ENCODE data around the gene FRMD4A. TPM values are rescaled to one million over a fixed set of nuclear protein-coding genes. Genes with fewer than 3 reads are reported as not detected.
"Not testable (repeated sequence)": the region's sequence is repeated elsewhere in the genome, so short reads cannot be mapped to it uniquely, and the experiment has no call there.

Gene FRMD4A
- total RNA-seq, 2 experiments from 2014 or later = 0.25 TPM; not detected in 1

GRCh38 chr10:13938950-13939349 lies 391.8 kb downstream of the FRMD4A start:
- DNase-seq = no peak
- POLR2A ChIA-PET = no interaction called here
- CTCF ChIA-PET = interaction anchor here (0.5 kb wide), 1 partner anchor 656 kb away, joined by 3 read pairs; no protein-coding TSS in a partner anchor
- Mint-ChIP-seq H3K4me1 (peaks cover 4% of the 10 kb centered on the region), H3K36me3 (ENCODE audit: low read depth) (no peaks in the 10 kb centered on the region), H3K27me3 (peaks cover 10% of the 10 kb centered on the region), H3K27ac (no peak overlapping the region), H3K9me3 (peaks cover 2% of the 10 kb centered on the region), H3K4me3 (no peak overlapping the region)

- no peak for DNase-seq
- ChIA-PET CTCF (no interaction called here), POLR2A (no interaction called here)
- Mint-ChIP-seq H3K9me3 (peaks cover 5% of the 10 kb centered on the region), H3K4me3 (no peak overlapping the region), H3K27me3 (peaks cover 15% of the 10 kb centered on the region), H3K4me1 (no peaks in the 10 kb centered on the region), H3K27ac (no peak overlapping the region), H3K36me3 (ENCODE audit: low read depth) (no peaks in the 10 kb centered on the region)
Observed at GRCh38 chr10:13936826-13937225, 393.9 kb downstream of the FRMD4A start.

- peak; percentile 60 for DNase-seq
- H3K4me3 Mint-ChIP-seq = no peak overlapping the region
- no peaks in the 10 kb centered on the region for H3K36me3 Mint-ChIP-seq (ENCODE audit: low read depth)
- ChIA-PET CTCF (no interaction called here), POLR2A (no interaction called here)
- peaks cover 3% of the 10 kb centered on the region for H3K9me3 Mint-ChIP-seq
- peaks cover 9% of the 10 kb centered on the region for H3K27me3 Mint-ChIP-seq
- H3K4me1 Mint-ChIP-seq = peaks cover 12% of the 10 kb centered on the region
- no peak overlapping the region for H3K27ac Mint-ChIP-seq
Observed at GRCh38 chr10:13930120-13930519, 400.6 kb downstream of the FRMD4A start.

GRCh38 chr10:13928451-13928850 lies 402.3 kb downstream of the FRMD4A start:
- Mint-ChIP-seq H3K27me3 (peaks cover 9% of the 10 kb centered on the region), H3K4me3 (no peak overlapping the region), H3K36me3 (ENCODE audit: low read depth) (no peaks in the 10 kb centered on the region), H3K4me1 (peaks cover 12% of the 10 kb centered on the region), H3K9me3 (no peaks in the 10 kb centered on the region), H3K27ac (no peak overlapping the region)
- ChIA-PET CTCF (no interaction called here), POLR2A (no interaction called here)
- no peak for DNase-seq

- no peak for DNase-seq
- ChIA-PET POLR2A (no interaction called here), CTCF (no interaction called here)
- peaks cover 4% of the 10 kb centered on the region for H3K27me3 Mint-ChIP-seq
- no peak overlapping the region for H3K27ac Mint-ChIP-seq
- H3K4me1 Mint-ChIP-seq = peaks cover 12% of the 10 kb centered on the region
- H3K36me3 Mint-ChIP-seq (ENCODE audit: low read depth) = no peaks in the 10 kb centered on the region
- no peaks in the 10 kb centered on the region for H3K9me3 Mint-ChIP-seq
- no peak overlapping the region for H3K4me3 Mint-ChIP-seq
Observed at GRCh38 chr10:13925971-13926780, 404.5 kb downstream of the FRMD4A start.

GRCh38 chr10:13924040-13924725 lies 406.5 kb downstream of the FRMD4A start:
- H3K27me3 Mint-ChIP-seq = peaks cover 6% of the 10 kb centered on the region
- DNase-seq = no peak
- no peak overlapping the region for H3K4me3 Mint-ChIP-seq
- H3K9me3 Mint-ChIP-seq = no peaks in the 10 kb centered on the region
- no peaks in the 10 kb centered on the region for H3K36me3 Mint-ChIP-seq (ENCODE audit: low read depth)
- peaks cover 2% of the 10 kb centered on the region for H3K4me1 Mint-ChIP-seq
- POLR2A ChIA-PET = no interaction called here
- H3K27ac Mint-ChIP-seq = no peak overlapping the region
- CTCF ChIA-PET = no interaction called here

- ChIA-PET CTCF (no interaction called here), POLR2A (no interaction called here)
- H3K4me1 Mint-ChIP-seq = peaks cover 2% of the 10 kb centered on the region
- no peaks in the 10 kb centered on the region for H3K36me3 Mint-ChIP-seq (ENCODE audit: low read depth)
- no peak overlapping the region for H3K27ac Mint-ChIP-seq
- H3K27me3 Mint-ChIP-seq = peaks cover 6% of the 10 kb centered on the region
- H3K9me3 Mint-ChIP-seq = no peaks in the 10 kb centered on the region
- H3K4me3 Mint-ChIP-seq = no peak overlapping the region
- DNase-seq = no peak
Observed at GRCh38 chr10:13922586-13922985, 408.1 kb downstream of the FRMD4A start.

GRCh38 chr10:13921941-13922340 lies 408.8 kb downstream of the FRMD4A start:
- ChIA-PET POLR2A (no interaction called here), CTCF (no interaction called here)
- Mint-ChIP-seq H3K27ac (no peak overlapping the region), H3K36me3 (ENCODE audit: low read depth) (no peaks in the 10 kb centered on the region), H3K27me3 (peaks cover 6% of the 10 kb centered on the region), H3K4me3 (no peak overlapping the region), H3K4me1 (peaks cover 2% of the 10 kb centered on the region), H3K9me3 (no peaks in the 10 kb centered on the region)
- no peak for DNase-seq

GRCh38 chr10:13921131-13921530 lies 409.6 kb downstream of the FRMD4A start:
- H3K9me3 Mint-ChIP-seq; DNase-seq; H3K27ac Mint-ChIP-seq; H3K4me3 Mint-ChIP-seq; H3K4me1 Mint-ChIP-seq; POLR2A ChIA-PET; H3K36me3 Mint-ChIP-seq (ENCODE audit: low read depth); CTCF ChIA-PET; H3K27me3 Mint-ChIP-seq: not testable (repeated sequence)

GRCh38 chr10:13920465-13920864 lies 410.3 kb downstream of the FRMD4A start:
- H3K27ac Mint-ChIP-seq = no peak overlapping the region
- H3K4me3 Mint-ChIP-seq = no peak overlapping the region
- POLR2A ChIA-PET = no interaction called here
- CTCF ChIA-PET = no interaction called here
- H3K9me3 Mint-ChIP-seq = no peaks in the 10 kb centered on the region
- DNase-seq = no peak
- H3K4me1 Mint-ChIP-seq = no peaks in the 10 kb centered on the region
- no peaks in the 10 kb centered on the region for H3K36me3 Mint-ChIP-seq (ENCODE audit: low read depth)
- peaks cover 2% of the 10 kb centered on the region for H3K27me3 Mint-ChIP-seq

GRCh38 chr10:13920031-13920430 lies 410.7 kb downstream of the FRMD4A start:
- no peaks in the 10 kb centered on the region for H3K9me3 Mint-ChIP-seq
- H3K36me3 Mint-ChIP-seq (ENCODE audit: low read depth) = no peaks in the 10 kb centered on the region
- H3K4me1 Mint-ChIP-seq = no peaks in the 10 kb centered on the region
- no peak overlapping the region for H3K27ac Mint-ChIP-seq
- ChIA-PET CTCF (no interaction called here), POLR2A (no interaction called here)
- DNase-seq = no peak
- H3K4me3 Mint-ChIP-seq = no peak overlapping the region
- peaks cover 2% of the 10 kb centered on the region for H3K27me3 Mint-ChIP-seq

- H3K4me1 Mint-ChIP-seq = no peaks in the 10 kb centered on the region
- H3K9me3 Mint-ChIP-seq = no peaks in the 10 kb centered on the region
- POLR2A ChIA-PET = no interaction called here
- H3K4me3 Mint-ChIP-seq = no peak overlapping the region
- no peak overlapping the region for H3K27ac Mint-ChIP-seq
- CTCF ChIA-PET = no interaction called here
- DNase-seq = no peak
- peaks cover 2% of the 10 kb centered on the region for H3K27me3 Mint-ChIP-seq
- no peaks in the 10 kb centered on the region for H3K36me3 Mint-ChIP-seq (ENCODE audit: low read depth)
Observed at GRCh38 chr10:13917791-13918190, 412.9 kb downstream of the FRMD4A start.

- H3K27me3 Mint-ChIP-seq = peaks cover 2% of the 10 kb centered on the region
- H3K27ac Mint-ChIP-seq = no peak overlapping the region
- no peak for DNase-seq
- no peaks in the 10 kb centered on the region for H3K36me3 Mint-ChIP-seq (ENCODE audit: low read depth)
- H3K4me1 Mint-ChIP-seq = no peaks in the 10 kb centered on the region
- no peak overlapping the region for H3K4me3 Mint-ChIP-seq
- H3K9me3 Mint-ChIP-seq = no peaks in the 10 kb centered on the region
- POLR2A ChIA-PET = no interaction called here
- CTCF ChIA-PET = no interaction called here
Observed at GRCh38 chr10:13916384-13916947, 414.3 kb downstream of the FRMD4A start.
